Activated T-helper 1 cell treated with anti-CD3 and anti-CD28 coated beads, Interleukin-12 subunit alpha, Interleukin-12 subunit beta, Interleukin-2, Interleukin-4 antibody, amounts not matched to agents 30 ng/mL and 10 ng/mL and 1 ng/mL, durations not matched to agents 14 hours and 24 hours and 36 hours (primary cell): ENCODE results near the gene ASCC2. TPM values are rescaled to one million over a fixed set of nuclear protein-coding genes. Genes with fewer than 3 reads are reported as not detected.

Source experiments
- DNase-seq: peaks from one replicate; pipeline ENCODE4 v3.0.0; 2021; ENCODE audit warnings: low spot score
- H3K27ac Mint-ChIP-seq: one replicate; pipeline ENCODE4 v1.8.0; 2021; ENCODE audit warnings: mild to moderate bottlenecking, mixed read lengths
- H3K27me3 Mint-ChIP-seq: one replicate; pipeline ENCODE4 v1.8.0; 2022; ENCODE audit warnings: mild to moderate bottlenecking, moderate library complexity, mixed read lengths; ENCODE audit not compliant: insufficient read depth
- H3K36me3 Mint-ChIP-seq: one replicate; pipeline ENCODE4 v1.8.0; 2021; ENCODE audit warnings: low read depth, mixed read lengths
- H3K4me1 Mint-ChIP-seq: one replicate; pipeline ENCODE4 v1.8.0; 2021; ENCODE audit warnings: low read depth, mixed read lengths
- H3K4me3 Mint-ChIP-seq: one replicate; pipeline ENCODE4 v1.8.0; 2021; ENCODE audit warnings: mild to moderate bottlenecking, moderate library complexity, mixed read lengths
- H3K9me3 Mint-ChIP-seq: one replicate; pipeline ENCODE4 v1.8.0; 2021; ENCODE audit warnings: mixed read lengths
- intact Hi-C: fragments of 100-400 bp; cut with micrococcal nuclease; formaldehyde crosslinking; loops from one replicate; pipeline ENCODE4 v1.15.1; 2024
- total RNA-seq: library from RNA; stranded (reverse); gene quantifications from 2 replicates; pipeline ENCODE4 v1.2.3, GENCODE V29; 2022

The ASCC2 gene
- total RNA-seq, 1 donor from 2014 or later, result 84.5 TPM

DNA sequence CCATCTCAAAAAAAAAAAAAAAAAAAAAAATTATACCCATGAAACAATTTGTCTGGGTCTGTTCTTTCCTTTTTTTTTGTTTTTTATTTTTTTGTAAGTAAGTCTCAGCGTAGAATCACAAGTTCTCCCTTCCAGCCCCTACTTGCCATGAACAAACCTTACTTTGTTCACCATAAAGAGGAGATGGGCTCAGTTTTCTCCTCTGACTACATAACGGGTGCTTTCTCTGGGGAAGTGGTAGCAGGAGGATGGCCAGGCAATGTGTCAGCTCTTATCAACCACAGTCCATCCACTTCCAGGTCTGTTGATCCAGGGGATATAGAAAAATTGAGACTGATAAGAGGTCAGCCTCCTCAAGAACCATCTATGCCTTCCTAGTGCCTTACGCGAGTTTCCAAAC is 11.0 kb downstream of the ASCC2 start:
- no peaks in the 10 kb centered on the region for H3K27me3 Mint-ChIP-seq
- intact Hi-C loops, result no loop called here
- H3K4me3 Mint-ChIP-seq, result no peak overlapping the region
- no peak for DNase-seq
- H3K27ac Mint-ChIP-seq, result no peak overlapping the region
- H3K36me3 Mint-ChIP-seq, result peaks cover 48% of the 10 kb centered on the region
- H3K9me3 Mint-ChIP-seq, result no peaks in the 10 kb centered on the region
- peaks cover 10% of the 10 kb centered on the region for H3K4me1 Mint-ChIP-seq

DNA sequence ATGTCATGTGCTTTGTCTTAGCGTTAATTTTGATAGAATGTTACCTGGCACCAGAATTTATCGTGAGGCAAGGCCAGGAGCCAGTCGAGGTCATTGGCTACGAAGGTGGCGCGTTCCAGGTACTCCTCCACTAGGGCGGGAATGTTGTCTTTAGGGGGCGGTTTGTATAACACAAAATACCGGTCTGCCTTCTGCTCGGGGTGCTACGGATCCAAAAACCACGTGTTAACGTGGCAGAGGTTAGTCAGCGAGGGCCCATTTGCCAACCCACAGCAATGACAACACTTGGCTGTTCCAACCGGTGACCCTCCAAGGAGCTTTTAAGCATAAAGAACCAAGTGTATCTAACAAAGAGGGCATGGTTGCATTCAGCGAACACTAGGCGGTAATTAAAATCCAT is 12.5 kb downstream of the ASCC2 start:
- no peak overlapping the region for H3K27ac Mint-ChIP-seq
- peaks cover 15% of the 10 kb centered on the region for H3K4me1 Mint-ChIP-seq
- no peak for DNase-seq
- no peaks in the 10 kb centered on the region for H3K9me3 Mint-ChIP-seq
- H3K4me3 Mint-ChIP-seq, result no peak overlapping the region
- intact Hi-C loops, result no loop called here
- H3K36me3 Mint-ChIP-seq, result peaks cover 46% of the 10 kb centered on the region
- no peaks in the 10 kb centered on the region for H3K27me3 Mint-ChIP-seq

DNA sequence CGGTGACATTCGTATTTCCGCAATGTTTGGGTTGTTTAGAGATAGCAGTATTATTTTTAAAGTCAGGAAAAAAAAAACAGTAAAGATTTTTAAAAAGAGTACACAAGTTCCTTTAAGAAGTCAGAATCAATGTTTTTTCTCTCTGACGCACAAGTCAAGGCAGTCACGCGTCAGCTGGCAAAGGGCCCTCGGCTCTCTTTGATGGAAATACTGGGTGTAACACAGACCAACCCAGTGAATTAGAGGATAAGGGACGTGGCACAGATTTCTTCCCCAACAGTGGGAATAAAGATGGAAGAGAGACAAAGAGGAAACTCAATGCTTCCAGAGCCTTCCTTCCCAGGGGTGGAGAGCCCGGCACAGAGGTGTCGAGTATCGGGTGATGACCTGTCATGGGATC is 13.4 kb downstream of the ASCC2 start:
- H3K4me3 Mint-ChIP-seq, result no peak overlapping the region
- DNase-seq, result no peak
- H3K36me3 Mint-ChIP-seq, result peaks cover 42% of the 10 kb centered on the region
- H3K9me3 Mint-ChIP-seq, result no peaks in the 10 kb centered on the region
- H3K4me1 Mint-ChIP-seq, result peaks cover 15% of the 10 kb centered on the region
- H3K27ac Mint-ChIP-seq, result no peak overlapping the region
- intact Hi-C loops, result no loop called here
- H3K27me3 Mint-ChIP-seq, result no peaks in the 10 kb centered on the region

DNA sequence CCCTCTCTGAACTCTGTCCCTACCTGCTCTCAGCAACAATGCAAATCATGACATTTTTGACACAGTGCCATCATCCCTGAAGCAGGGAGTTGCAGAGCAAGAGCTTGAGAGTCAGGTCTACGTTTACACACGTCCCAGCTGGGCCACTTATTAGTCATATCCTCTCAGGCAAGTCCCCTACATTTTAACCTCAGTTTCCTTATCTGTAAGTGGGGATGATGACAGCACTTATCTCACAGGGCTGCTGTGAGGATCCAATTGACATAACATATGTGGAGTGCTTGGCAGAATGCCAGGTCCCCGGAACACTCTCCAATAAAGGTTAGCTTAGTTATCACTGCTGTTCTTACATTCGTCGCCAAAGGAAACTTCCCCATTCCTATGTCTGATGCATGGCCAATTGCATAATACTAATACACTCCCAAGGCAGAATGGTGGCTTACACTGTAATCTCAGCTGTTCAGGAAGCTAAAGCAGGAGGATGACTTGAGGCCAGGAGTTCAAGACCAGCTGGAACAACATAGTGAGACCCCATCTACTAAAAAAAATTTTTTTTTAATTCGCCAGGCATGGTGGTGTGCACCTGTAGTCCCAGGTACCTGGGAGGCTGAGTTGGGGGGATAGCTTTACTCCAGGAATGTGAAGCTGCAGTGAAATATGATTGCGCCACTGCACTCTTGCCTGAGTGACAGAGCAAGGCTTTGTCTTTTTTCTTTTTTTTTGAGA is 16.6 kb downstream of the ASCC2 start:
- DNase-seq, result peak; percentile 37
- H3K4me1 Mint-ChIP-seq, result peaks cover 15% of the 10 kb centered on the region
- intact Hi-C loops, result loop anchor here (1.0 kb wide), 2 partner anchors 17 to 184 kb away; partner anchors contain the start of gene ASCC2
- no peak overlapping the region for H3K4me3 Mint-ChIP-seq
- no peaks in the 10 kb centered on the region for H3K27me3 Mint-ChIP-seq
- H3K27ac Mint-ChIP-seq, result peak overlapping the region; percentile 81
- H3K36me3 Mint-ChIP-seq, result peaks cover 53% of the 10 kb centered on the region
- no peaks in the 10 kb centered on the region for H3K9me3 Mint-ChIP-seq

DNA sequence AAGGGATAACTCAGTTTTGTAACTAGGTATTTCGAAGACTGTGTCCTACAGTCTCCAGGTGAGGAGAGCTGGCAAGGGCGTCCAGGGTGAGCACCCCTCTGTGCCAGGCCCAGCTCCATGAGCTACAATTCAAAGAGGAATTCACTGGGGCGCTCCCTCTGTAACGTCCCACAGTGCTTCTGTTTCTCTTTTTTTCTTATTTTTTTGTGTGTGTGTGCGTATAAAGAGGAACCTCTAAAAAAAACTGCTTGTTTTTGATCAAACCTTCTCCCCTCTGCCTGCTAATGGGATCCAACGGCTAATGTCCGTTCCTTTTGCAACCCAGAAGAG is 17.1 kb downstream of the ASCC2 start:
- Mint-ChIP-seq H3K4me3 (no peak overlapping the region), H3K27ac (peak overlapping the region; percentile 81), H3K27me3 (no peaks in the 10 kb centered on the region), H3K4me1 (peaks cover 15% of the 10 kb centered on the region), H3K36me3 (peaks cover 58% of the 10 kb centered on the region), H3K9me3 (no peaks in the 10 kb centered on the region)
- intact Hi-C loops, result loop anchor here (1.0 kb wide), 2 partner anchors 17 to 184 kb away; partner anchors contain the start of gene ASCC2
- no peak for DNase-seq

DNA sequence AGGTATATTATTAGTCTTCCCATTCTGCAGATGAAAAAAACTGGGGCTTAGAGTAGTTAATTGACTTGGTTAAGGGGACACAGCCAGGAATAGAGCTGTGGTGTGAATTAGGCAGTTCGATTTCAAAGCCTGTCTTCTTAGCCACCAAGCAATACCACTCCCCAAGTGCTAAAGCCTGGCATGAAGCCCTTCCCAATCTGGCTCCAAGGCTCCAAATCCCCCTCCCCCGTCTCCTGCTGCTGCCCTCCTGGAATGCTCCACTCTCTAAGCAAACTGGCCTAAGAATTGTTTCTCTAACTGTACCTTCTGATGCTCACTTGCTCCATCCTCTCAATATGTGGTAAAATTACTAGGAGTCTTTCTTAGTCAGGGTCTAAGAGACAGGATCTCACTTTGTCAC is 18.6 kb downstream of the ASCC2 start:
- Mint-ChIP-seq H3K4me1 (peaks cover 15% of the 10 kb centered on the region), H3K4me3 (no peak overlapping the region), H3K27me3 (no peaks in the 10 kb centered on the region), H3K36me3 (peaks cover 55% of the 10 kb centered on the region), H3K27ac (no peak overlapping the region), H3K9me3 (no peaks in the 10 kb centered on the region)
- intact Hi-C loops, result no loop called here
- no peak for DNase-seq

DNA sequence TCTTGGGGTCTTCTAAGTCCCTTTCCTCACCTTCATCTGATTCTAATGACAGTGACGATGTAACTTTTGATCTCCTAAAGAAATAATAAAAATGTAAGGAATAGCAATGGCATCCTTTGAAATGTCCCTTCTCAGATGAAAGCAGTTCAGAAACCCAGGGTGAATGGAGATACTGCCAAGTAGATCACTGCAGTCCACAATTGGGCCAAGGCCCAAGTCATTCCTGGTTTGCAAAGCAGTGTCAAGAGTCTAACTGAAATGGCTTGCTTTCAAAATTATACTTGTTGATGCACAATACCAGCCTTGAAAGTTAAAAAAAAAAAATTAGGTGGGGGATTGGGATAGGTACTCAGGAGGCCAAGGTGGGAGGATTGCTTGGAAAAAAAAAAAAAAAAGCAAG is 20.4 kb downstream of the ASCC2 start:
- Mint-ChIP-seq H3K4me3 (no peak overlapping the region), H3K27me3 (no peaks in the 10 kb centered on the region), H3K36me3 (peaks cover 55% of the 10 kb centered on the region), H3K9me3 (no peaks in the 10 kb centered on the region), H3K27ac (no peak overlapping the region), H3K4me1 (peaks cover 15% of the 10 kb centered on the region)
- no peak for DNase-seq
- intact Hi-C loops, result no loop called here

DNA sequence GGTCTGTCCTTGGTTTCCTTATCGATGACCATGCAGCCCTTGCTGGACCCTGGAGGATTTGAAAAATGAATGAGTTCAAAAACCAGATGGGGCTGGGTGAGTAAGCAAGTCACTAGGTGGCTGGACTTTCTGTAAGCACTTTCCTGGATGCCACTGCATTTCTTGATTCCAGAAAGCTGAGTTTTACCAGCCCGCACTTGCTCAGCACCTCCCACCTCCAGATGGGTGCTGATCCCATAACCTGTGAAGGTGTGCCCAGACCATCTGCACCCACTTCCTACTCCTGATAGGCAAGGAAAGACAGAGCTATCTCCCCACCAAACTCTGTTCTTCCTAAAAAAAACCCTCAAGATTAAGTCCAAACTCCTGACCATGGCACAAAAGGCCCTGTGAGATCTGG is 21.1 kb downstream of the ASCC2 start:
- DNase-seq, result no peak
- no peaks in the 10 kb centered on the region for H3K27me3 Mint-ChIP-seq
- intact Hi-C loops, result no loop called here
- H3K4me1 Mint-ChIP-seq, result peaks cover 12% of the 10 kb centered on the region
- H3K4me3 Mint-ChIP-seq, result no peak overlapping the region
- no peak overlapping the region for H3K27ac Mint-ChIP-seq
- peaks cover 57% of the 10 kb centered on the region for H3K36me3 Mint-ChIP-seq
- no peaks in the 10 kb centered on the region for H3K9me3 Mint-ChIP-seq

DNA sequence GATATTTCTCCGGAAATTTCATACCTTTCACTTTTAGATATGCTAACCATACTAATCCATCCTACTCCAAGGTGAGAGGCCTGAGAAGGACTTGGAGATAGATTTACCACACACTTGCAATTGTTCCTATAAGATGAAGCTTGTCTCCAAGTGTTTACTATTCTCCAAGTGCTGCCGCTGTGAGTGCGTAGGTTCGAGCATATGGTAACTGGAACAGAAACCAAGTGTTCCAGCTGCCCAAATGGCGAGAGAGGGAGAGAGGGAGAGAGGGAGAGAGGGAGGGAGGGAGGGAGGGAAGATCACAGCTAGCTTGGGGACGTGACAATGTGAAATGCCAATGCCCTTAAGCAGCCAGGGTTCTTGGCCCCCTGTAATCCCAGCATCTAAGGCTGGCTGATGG is 21.5 kb downstream of the ASCC2 start:
- Mint-ChIP-seq H3K4me1 (peaks cover 7% of the 10 kb centered on the region), H3K27ac (no peak overlapping the region), H3K4me3 (no peak overlapping the region), H3K9me3 (no peaks in the 10 kb centered on the region), H3K27me3 (no peaks in the 10 kb centered on the region), H3K36me3 (peaks cover 59% of the 10 kb centered on the region)
- intact Hi-C loops, result no loop called here
- DNase-seq, result no peak

DNA sequence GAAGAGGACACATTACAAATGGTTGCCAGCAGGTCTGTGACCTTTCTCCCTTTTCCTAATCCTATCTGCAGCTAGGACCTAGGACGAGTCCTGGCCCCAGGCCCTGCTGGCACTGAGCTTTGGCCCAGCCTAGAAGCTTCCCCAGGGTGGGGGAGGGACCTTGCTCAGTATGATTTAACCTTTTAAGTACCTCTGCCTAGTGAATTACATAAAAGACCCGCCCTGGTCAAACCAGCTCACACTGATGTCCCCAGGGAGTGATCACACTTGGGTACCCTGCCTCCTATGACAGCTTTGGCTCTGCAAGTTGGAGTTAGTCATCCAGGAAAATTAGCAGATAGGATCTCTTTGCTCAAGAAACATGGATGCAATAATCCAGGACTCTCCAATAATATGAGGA is 21.9 kb downstream of the ASCC2 start:
- H3K36me3 Mint-ChIP-seq, result peaks cover 59% of the 10 kb centered on the region
- no peak overlapping the region for H3K27ac Mint-ChIP-seq
- H3K4me3 Mint-ChIP-seq, result no peak overlapping the region
- intact Hi-C loops, result no loop called here
- no peaks in the 10 kb centered on the region for H3K9me3 Mint-ChIP-seq
- peaks cover 3% of the 10 kb centered on the region for H3K4me1 Mint-ChIP-seq
- DNase-seq, result no peak
- no peaks in the 10 kb centered on the region for H3K27me3 Mint-ChIP-seq

DNA sequence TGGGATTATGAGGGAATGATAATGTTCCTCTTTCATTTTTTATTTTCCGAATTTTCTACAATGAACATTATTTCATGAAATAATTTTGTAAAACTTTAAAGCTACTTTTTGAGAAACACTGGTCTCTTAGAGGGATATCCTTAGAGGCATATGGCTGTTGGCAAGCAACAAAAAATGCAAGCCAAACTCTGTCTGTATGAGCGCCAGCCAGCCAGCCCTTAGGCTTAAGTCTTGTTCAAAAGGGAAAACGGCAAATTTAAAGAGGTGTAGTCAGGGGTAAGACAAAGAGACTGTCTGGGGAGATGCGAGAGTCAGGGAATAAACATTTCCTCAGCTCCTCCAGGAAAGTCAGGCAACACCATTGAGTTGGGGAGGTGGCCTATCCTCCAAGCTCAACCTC is 22.5 kb downstream of the ASCC2 start:
- no peak for DNase-seq
- Mint-ChIP-seq H3K9me3 (no peaks in the 10 kb centered on the region), H3K27me3 (no peaks in the 10 kb centered on the region), H3K4me3 (no peak overlapping the region), H3K36me3 (peaks cover 61% of the 10 kb centered on the region), H3K4me1 (no peaks in the 10 kb centered on the region), H3K27ac (no peak overlapping the region)
- intact Hi-C loops, result no loop called here

DNA sequence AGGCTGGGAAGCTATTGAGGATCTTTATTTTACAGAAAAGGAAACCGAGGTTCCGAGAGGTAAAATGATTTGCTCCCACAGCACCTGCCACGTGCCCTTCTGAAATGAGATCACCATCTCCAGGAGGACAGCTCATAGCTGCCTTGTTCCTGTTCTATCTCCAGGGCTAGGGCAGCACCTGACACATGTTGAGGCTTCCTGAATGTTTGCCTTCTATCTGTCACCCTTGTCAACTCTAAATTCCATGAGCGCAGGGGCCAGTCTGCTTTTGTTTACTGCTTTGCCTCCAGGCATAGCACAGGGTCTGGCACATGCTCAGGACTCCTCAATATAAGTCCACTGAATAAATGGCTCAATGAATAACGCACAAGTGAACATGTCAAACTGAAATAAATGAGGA is 24.1 kb downstream of the ASCC2 start:
- Mint-ChIP-seq H3K36me3 (peaks cover 61% of the 10 kb centered on the region), H3K27me3 (no peaks in the 10 kb centered on the region), H3K4me3 (no peak overlapping the region), H3K27ac (no peak overlapping the region), H3K4me1 (no peaks in the 10 kb centered on the region), H3K9me3 (no peaks in the 10 kb centered on the region)
- intact Hi-C loops, result no loop called here
- DNase-seq, result no peak

DNA sequence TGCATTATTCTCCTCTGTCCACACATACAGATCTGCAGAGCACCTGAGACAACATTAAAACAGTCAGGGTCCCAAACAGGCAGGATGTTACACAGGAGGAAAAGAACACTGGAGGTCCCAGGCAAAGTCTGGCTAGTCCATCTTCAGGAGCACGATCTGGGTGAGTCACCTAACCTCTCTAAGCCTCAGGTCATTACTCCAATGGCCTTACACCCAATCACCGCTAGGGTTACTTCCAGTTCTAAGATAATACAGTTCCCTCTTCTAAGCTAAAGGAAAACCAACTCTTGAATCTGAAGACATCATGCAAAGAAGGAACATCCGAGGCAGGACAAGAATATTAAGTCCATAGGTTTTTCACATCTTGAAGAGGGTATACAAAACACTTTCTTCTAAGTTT is 24.5 kb downstream of the ASCC2 start:
- Mint-ChIP-seq H3K36me3 (peaks cover 58% of the 10 kb centered on the region), H3K27ac (no peak overlapping the region), H3K4me1 (no peaks in the 10 kb centered on the region), H3K27me3 (no peaks in the 10 kb centered on the region), H3K4me3 (no peak overlapping the region), H3K9me3 (no peaks in the 10 kb centered on the region)
- intact Hi-C loops, result no loop called here
- DNase-seq, result no peak

DNA sequence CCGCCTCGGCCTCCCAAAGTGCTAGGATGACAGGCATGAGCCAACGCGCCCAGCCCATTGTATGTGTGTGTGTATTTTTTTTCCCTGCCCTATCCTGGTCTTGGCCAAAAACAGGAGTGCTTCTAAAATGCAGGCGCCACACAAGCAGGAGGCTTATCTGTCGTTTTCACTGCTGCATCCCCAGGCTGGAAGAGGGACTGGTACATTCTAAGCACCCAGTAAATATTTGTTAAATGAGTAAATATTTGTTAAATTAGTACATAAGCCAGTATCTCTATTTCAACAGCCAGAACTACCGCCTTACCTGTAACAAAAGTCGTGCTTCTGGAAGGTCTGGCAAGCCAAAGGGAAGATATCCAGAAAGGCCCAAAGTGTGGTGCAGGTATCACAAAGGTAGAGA is 24.9 kb downstream of the ASCC2 start:
- H3K27me3 Mint-ChIP-seq, result no peaks in the 10 kb centered on the region

More for the DNA sequence above, 24.9 kb downstream of the ASCC2 start:
- Mint-ChIP-seq H3K9me3 (no peaks in the 10 kb centered on the region), H3K27ac (no peak overlapping the region), H3K4me3 (no peak overlapping the region), H3K36me3 (peaks cover 57% of the 10 kb centered on the region), H3K4me1 (no peaks in the 10 kb centered on the region)
- intact Hi-C loops, result no loop called here
- DNase-seq, result no peak
